ENCODE measurements around the gene GMDS. TPM values are rescaled to one million over a fixed set of nuclear protein-coding genes. Genes with fewer than 3 reads are reported as not detected.

The GMDS gene
- total RNA-seq, 1 experiment from 2014 or later, result 27.6 TPM

DNA sequence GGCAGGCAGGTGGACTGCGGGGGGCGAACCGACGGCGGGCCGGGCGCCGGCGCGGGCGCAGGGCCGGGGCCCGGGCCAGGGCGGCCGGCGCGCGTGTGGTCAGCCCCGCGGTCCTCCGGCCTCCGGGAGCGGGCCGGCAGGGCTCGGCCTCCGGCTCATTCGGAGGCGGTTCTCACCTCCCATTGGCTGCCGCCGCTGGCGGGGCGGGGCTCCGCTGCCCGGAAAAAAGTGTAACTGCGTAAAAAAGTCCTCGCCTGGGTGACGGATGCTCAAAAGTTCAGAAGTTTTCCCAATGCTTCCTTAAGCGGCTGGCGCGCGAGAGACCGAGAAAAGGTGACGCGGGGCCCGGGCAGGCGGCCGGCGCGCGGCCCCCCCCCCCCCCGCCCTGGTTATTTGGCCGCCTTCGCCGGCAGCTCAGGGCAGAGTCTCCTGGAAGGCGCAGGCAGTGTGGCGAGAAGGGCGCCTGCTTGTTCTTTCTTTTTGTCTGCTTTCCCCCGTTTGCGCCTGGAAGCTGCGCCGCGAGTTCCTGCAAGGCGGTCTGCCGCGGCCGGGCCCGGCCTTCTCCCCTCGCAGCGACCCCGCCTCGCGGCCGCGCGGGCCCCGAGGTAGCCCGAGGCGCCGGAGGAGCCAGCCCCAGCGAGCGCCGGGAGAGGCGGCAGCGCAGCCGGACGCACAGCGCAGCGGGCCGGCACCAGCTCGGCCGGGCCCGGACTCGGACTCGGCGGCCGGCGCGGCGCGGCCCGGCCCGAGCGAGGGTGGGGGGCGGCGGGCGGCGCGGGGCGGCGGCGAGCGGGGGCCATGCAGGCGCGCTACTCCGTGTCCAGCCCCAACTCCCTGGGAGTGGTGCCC is 635.5 kb downstream of the GMDS start, which contains the start of gene FOXC1:
FOXC1 (plus strand) TSS at position 268 of the 849 bp plus-strand sequence; CDS start at position 799, 531 bp downstream.
- Histone ChIP-seq H3K56ac (ENCODE audit: insufficient read length, low read depth, low read length) (no peak within 1 kb of the TSS), H3K79me2 (ENCODE audit: insufficient read depth, low read length) (no peaks in the 10 kb centered on the region), H3K27me3 (ENCODE audit: insufficient read depth, low read length) (peaks cover 76% of the 10 kb centered on the region), H4K91ac (ENCODE audit: insufficient read length, low read depth, low read length) (no peak within 1 kb of the TSS), H4K5ac (ENCODE audit: insufficient read length, low read depth, low read length) (no peak within 1 kb of the TSS), H2BK15ac (ENCODE audit: low read depth, low read length) (no peak within 1 kb of the TSS), H4K20me1 (ENCODE audit: control insufficient read depth, insufficient read depth, insufficient read length) (no peaks in the 10 kb centered on the region), H3K27ac (ENCODE audit: insufficient read length, low read depth, low read length) (no peak within 1 kb of the TSS), H3K23ac (ENCODE audit: insufficient read length, low read depth, low read length) (no peak within 1 kb of the TSS), H3K9me3 (ENCODE audit: control insufficient read depth, low read depth, low read length) (no peaks in the 10 kb centered on the region), H3K23me2 (ENCODE audit: insufficient read length, low read depth, low read length, poor library complexity, severe bottlenecking) (peaks cover 22% of the 10 kb centered on the region), H2BK120ac (ENCODE audit: low read depth, low read length, poor library complexity, severe bottlenecking) (no peak within 1 kb of the TSS), H3K4me2 (ENCODE audit: insufficient read depth, insufficient read length, low read length) (peak within 1 kb of the TSS; percentile 48), H3K79me1 (ENCODE audit: insufficient read depth, low read depth, low read length, poor library complexity, severe bottlenecking) (no peaks in the 10 kb centered on the region), H2BK5ac (ENCODE audit: insufficient read length, low read length) (no peak within 1 kb of the TSS), H4K8ac (replicated peaks; ENCODE audit: insufficient read length, low read depth, low read length) (no peak within 1 kb of the TSS), H2BK20ac (ENCODE audit: low read depth, low read length, poor library complexity, severe bottlenecking) (no peak within 1 kb of the TSS), H3K4ac (ENCODE audit: low read depth, low read length) (no peak within 1 kb of the TSS), H3T11ph (ENCODE audit: low read length) (no peak within 1 kb of the TSS), H2AFZ (ENCODE audit: low read length) (no peak within 1 kb of the TSS), H3K4me1 (ENCODE audit: insufficient read depth, low read length) (no peaks in the 10 kb centered on the region; the same call in 1 of the 2 replicates), H3K18ac (ENCODE audit: insufficient read length, low read depth, low read length) (no peak within 1 kb of the TSS), H3K9ac (ENCODE audit: extremely low read depth, insufficient read length, low read length) (no peak within 1 kb of the TSS), H3K14ac (ENCODE audit: insufficient read depth, low read length) (no peak within 1 kb of the TSS; the same call in 1 of the 2 replicates), H2BK12ac (ENCODE audit: insufficient read length, low read depth, low read length) (no peak within 1 kb of the TSS), H2AK5ac (ENCODE audit: insufficient read length, low read length) (no peak within 1 kb of the TSS)
- peaks cover 38 to 46% of the 10 kb centered on the region in 2 experiments for H3K4me1 Mint-ChIP-seq
- H3K27me3 Mint-ChIP-seq (ENCODE audit: low read depth), result peaks cover 87% of the 10 kb centered on the region
- H3K4me3 Mint-ChIP-seq, result peak within 1 kb of the TSS; percentile 49 to 82
- no peak within 1 kb of the TSS for H3K27ac Mint-ChIP-seq
- H3K36me3 Mint-ChIP-seq (ENCODE audit: insufficient read depth in 1 of 3, low read depth in 3 of 3), result no peaks in the 10 kb centered on the region
- TF ChIP-seq, protein P1, sequence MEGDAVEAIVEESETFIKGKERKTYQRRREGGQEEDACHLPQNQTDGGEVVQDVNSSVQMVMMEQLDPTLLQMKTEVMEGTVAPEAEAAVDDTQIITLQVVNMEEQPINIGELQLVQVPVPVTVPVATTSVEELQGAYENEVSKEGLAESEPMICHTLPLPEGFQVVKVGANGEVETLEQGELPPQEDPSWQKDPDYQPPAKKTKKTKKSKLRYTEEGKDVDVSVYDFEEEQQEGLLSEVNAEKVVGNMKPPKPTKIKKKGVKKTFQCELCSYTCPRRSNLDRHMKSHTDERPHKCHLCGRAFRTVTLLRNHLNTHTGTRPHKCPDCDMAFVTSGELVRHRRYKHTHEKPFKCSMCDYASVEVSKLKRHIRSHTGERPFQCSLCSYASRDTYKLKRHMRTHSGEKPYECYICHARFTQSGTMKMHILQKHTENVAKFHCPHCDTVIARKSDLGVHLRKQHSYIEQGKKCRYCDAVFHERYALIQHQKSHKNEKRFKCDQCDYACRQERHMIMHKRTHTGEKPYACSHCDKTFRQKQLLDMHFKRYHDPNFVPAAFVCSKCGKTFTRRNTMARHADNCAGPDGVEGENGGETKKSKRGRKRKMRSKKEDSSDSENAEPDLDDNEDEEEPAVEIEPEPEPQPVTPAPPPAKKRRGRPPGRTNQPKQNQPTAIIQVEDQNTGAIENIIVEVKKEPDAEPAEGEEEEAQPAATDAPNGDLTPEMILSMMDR (conservative IDR thresholded peaks at IDR 0.05), result no peak
- no CpG with 5 or more reads among the region's 115 CpGs for WGBS (ENCODE audit: extremely low coverage, insufficient read length, low lambda C conversion rate)
- H3K9me3 Mint-ChIP-seq, result peaks cover 0 to 4% of the 10 kb centered on the region in 2 experiments; a peak in 2 of 5 replicates
- peak; percentile 79 for DNase-seq
